GM23338 (cell line): ENCODE results near the gene FGGY. TPM values are rescaled to one million over a fixed set of nuclear protein-coding genes. Genes with fewer than 3 reads are reported as not detected.

ENCODE experiments used
- ATAC-seq: fragments of 200-7000 bp; cut with Tn5 transposase; 3 replicates; pipeline ENCODE4 v1.9.1; 2020
- DNase-seq: peaks from one replicate; pipeline ENCODE4 v3.0.0-alpha.2; 2015; ENCODE audit warnings: low spot score
- H2AFZ ChIP-seq: fragments of 200-600 bp; sonication (generic); 2 replicates; pipeline ENCODE4 v1.8.0; 2016; ENCODE audit warnings: antibody characterized with exemption, mild to moderate bottlenecking, moderate library complexity
- H3F3A ChIP-seq: fragments of 200-600 bp; sonication (generic); replicated peaks from 2 replicates; pipeline ENCODE4 v1.8.0; 2017; ENCODE audit warnings: antibody characterized with exemption, mixed run types, low read depth
- H3K27ac ChIP-seq: fragments of 200-600 bp; sonication (generic); 2 replicates; pipeline ENCODE4 v1.6.1; 2016; ENCODE audit warnings: low read depth
- H3K27me3 ChIP-seq: fragments of 200-600 bp; sonication (generic); 2 replicates; pipeline ENCODE4 v1.8.0; 2016; ENCODE audit warnings: mild to moderate bottlenecking, mixed run types, moderate library complexity; ENCODE audit not compliant: insufficient read depth
- H3K36me3 ChIP-seq: fragments of 200-600 bp; sonication (generic); 2 replicates; pipeline ENCODE4 v1.8.0; 2016; ENCODE audit warnings: mild to moderate bottlenecking; ENCODE audit not compliant: insufficient read depth
- H3K4me1 ChIP-seq: fragments of 200-600 bp; sonication (generic); 2 replicates; pipeline ENCODE4 v1.8.0; 2016; ENCODE audit warnings: mild to moderate bottlenecking, moderate library complexity; ENCODE audit not compliant: insufficient read depth
- H3K4me2 ChIP-seq: fragments of 200-600 bp; sonication (generic); 2 replicates; pipeline ENCODE4 v1.7.1; 2017; ENCODE audit warnings: mixed run types
- H3K4me3 ChIP-seq: fragments of 200-600 bp; sonication (generic); 2 replicates; pipeline ENCODE4 v1.6.1; 2016; ENCODE audit warnings: mixed run types
- H3K79me2 ChIP-seq: fragments of 200-600 bp; sonication (generic); replicated peaks from 2 replicates; pipeline ENCODE4 v1.8.0; 2017; ENCODE audit warnings: mild to moderate bottlenecking; ENCODE audit not compliant: insufficient read depth
- H3K9me2 ChIP-seq: fragments of 200-600 bp; sonication (generic); 2 replicates; pipeline ENCODE4 v1.8.0; 2017; ENCODE audit not compliant: insufficient read depth
- H4K20me1 ChIP-seq: fragments of 200-600 bp; sonication (generic); replicated peaks from 2 replicates; pipeline ENCODE4 v1.8.0; 2017; ENCODE audit warnings: mild to moderate bottlenecking; ENCODE audit not compliant: insufficient read depth
- H3K27ac Mint-ChIP-seq: 2 replicates; pipeline ENCODE4 v1.8.0; 2020; ENCODE audit warnings: inconsistent platforms, mild to moderate bottlenecking, moderate library complexity, mixed read lengths
- H3K27me3 Mint-ChIP-seq: 3 replicates; pipeline ENCODE4 v1.8.0; 2022; ENCODE audit warnings: low read depth, mild to moderate bottlenecking, moderate library complexity, mixed read lengths, inconsistent platforms; ENCODE audit not compliant: insufficient read depth, poor library complexity
- H3K36me3 Mint-ChIP-seq: 3 replicates; pipeline ENCODE4 v1.8.0; 2021; ENCODE audit warnings: low read depth, mild to moderate bottlenecking, inconsistent platforms, moderate library complexity, mixed read lengths
- H3K4me1 Mint-ChIP-seq: 3 replicates; pipeline ENCODE4 v1.8.0; 2020; ENCODE audit warnings: mild to moderate bottlenecking, inconsistent platforms, mixed read lengths
- H3K4me3 Mint-ChIP-seq: 3 replicates; pipeline ENCODE4 v1.8.0; 2021; ENCODE audit warnings: moderate library complexity, mild to moderate bottlenecking, inconsistent platforms, mixed read lengths
- H3K9me3 Mint-ChIP-seq: 3 replicates; pipeline ENCODE4 v1.8.0; 2020; ENCODE audit warnings: moderate library complexity, mild to moderate bottlenecking, inconsistent platforms, mixed read lengths
- CTCF ChIP-seq, 2 experiments: fragments of 200-600 bp in 1 of 2; sonication (generic) in 1 of 2; conservative IDR thresholded peaks; 2 replicates each; pipeline versions ENCODE4 v1.5.1 to v1.6.1; 2016 to 2017; ENCODE audit warnings: antibody characterized with exemption in 2 of 2, low read depth in 2 of 2, mild to moderate bottlenecking in 2 of 2, moderate library complexity in 1 of 2
- ETS1 ChIP-seq: IDR thresholded peaks from 2 replicates; pipeline ENCODE4 v1.6.1; 2016; ENCODE audit warnings: antibody characterized with exemption
- EZH2 ChIP-seq: fragments of 200-600 bp; sonication (generic); IDR thresholded peaks from one replicate; pipeline ENCODE4 v1.8.0; 2017; ENCODE audit warnings: antibody characterized with exemption, mild to moderate bottlenecking, low read depth; ENCODE audit not compliant: unreplicated experiment
- JUNB ChIP-seq: IDR thresholded peaks from one replicate; pipeline ENCODE4 v1.6.1; 2016; ENCODE audit warnings: antibody characterized with exemption; ENCODE audit not compliant: unreplicated experiment
- REST ChIP-seq: IDR thresholded peaks from one replicate; pipeline ENCODE4 v1.6.1; 2018; ENCODE audit warnings: antibody characterized with exemption; ENCODE audit not compliant: unreplicated experiment
- STAT1 ChIP-seq: IDR thresholded peaks from one replicate; pipeline ENCODE4 v1.6.1; 2016; ENCODE audit warnings: antibody characterized with exemption; ENCODE audit not compliant: unreplicated experiment
- ZNF331 ChIP-seq: fragments of 250-450 bp; sonication (Bioruptor Pico); IDR thresholded peaks from 2 replicates; pipeline ENCODE4 v1.5.0; 2020; ENCODE audit warnings: low read depth, mild to moderate bottlenecking, moderate library complexity
- polyA plus RNA-seq: library from polyadenylated mRNA; unstranded; fragments of >200 nt; fragmentation: Nextera tagmentation; extraction: Ambion mirVana; gene quantifications from 2 replicates; pipeline ENCODE4 v1.2.1, GENCODE V29; 2016
- total RNA-seq: library from RNA; depleted of rRNA; stranded (reverse); fragments of >200 nt; shearing (Covaris generic); gene quantifications from 2 replicates; pipeline ENCODE4 v1.2.3, GENCODE V29; 2014

The FGGY gene
- total and polyA plus RNA-seq, 2 experiments from 2014 or later, result 10.9 to 21.4 TPM

GRCh38 chr1:59714966-59715365 is 418.1 kb downstream of the FGGY start (continued):
- TF ChIP-seq ETS1 (no peak), JUNB (no peak), REST (no peak), EZH2 (no peak), STAT1 (no peak), CTCF (conservative IDR thresholded peaks at IDR 0.05; ENCODE audit: low read depth in 2 of 2) (no peak)

- TF ChIP-seq ZNF331, result no peak
These were observed 419.9 kb downstream of the FGGY start for GRCh38 chr1:59716832-59717231.

More at GRCh38 chr1:59716832-59717231, 419.9 kb downstream of the FGGY start:
- Histone ChIP-seq H3K36me3 (no peaks in the 10 kb centered on the region), H4K20me1 (no peaks in the 10 kb centered on the region), H3K9me2 (0 out of 2 replicates have a peak, but pooled peaks cover 8% of the 10 kb centered on the region), H3K27me3 (no peaks in the 10 kb centered on the region), H3K4me3 (no peak overlapping the region), H3K27ac (no peak overlapping the region), H3K4me1 (peaks cover 9% of the 10 kb centered on the region), H2AFZ (no peak overlapping the region), H3F3A (no peaks in the 10 kb centered on the region), H3K4me2 (no peak overlapping the region), H3K79me2 (no peaks in the 10 kb centered on the region)
- peaks cover 5% of the 10 kb centered on the region for H3K27me3 Mint-ChIP-seq
- H3K27ac Mint-ChIP-seq, result no peak overlapping the region
- H3K9me3 Mint-ChIP-seq, result 0 out of 3 replicates have a peak, but pooled peaks cover 2% of the 10 kb centered on the region
- H3K4me1 Mint-ChIP-seq, result peaks cover 19% of the 10 kb centered on the region
- peaks cover under 1% of the 10 kb centered on the region; the same call in 1 of the 3 replicates for H3K36me3 Mint-ChIP-seq
- DNase-seq (no peak), ATAC-seq (no peak)
- H3K4me3 Mint-ChIP-seq, result no peak overlapping the region
